ENCODE data around the gene RPUSD3. TPM values are rescaled to one million over a fixed set of nuclear protein-coding genes. Genes with fewer than 3 reads are reported as not detected.

RPUSD3 gene
- total and polyA plus RNA-seq, 7 donors = 39.7 to 64.2 (median 49.4) TPM

DNA sequence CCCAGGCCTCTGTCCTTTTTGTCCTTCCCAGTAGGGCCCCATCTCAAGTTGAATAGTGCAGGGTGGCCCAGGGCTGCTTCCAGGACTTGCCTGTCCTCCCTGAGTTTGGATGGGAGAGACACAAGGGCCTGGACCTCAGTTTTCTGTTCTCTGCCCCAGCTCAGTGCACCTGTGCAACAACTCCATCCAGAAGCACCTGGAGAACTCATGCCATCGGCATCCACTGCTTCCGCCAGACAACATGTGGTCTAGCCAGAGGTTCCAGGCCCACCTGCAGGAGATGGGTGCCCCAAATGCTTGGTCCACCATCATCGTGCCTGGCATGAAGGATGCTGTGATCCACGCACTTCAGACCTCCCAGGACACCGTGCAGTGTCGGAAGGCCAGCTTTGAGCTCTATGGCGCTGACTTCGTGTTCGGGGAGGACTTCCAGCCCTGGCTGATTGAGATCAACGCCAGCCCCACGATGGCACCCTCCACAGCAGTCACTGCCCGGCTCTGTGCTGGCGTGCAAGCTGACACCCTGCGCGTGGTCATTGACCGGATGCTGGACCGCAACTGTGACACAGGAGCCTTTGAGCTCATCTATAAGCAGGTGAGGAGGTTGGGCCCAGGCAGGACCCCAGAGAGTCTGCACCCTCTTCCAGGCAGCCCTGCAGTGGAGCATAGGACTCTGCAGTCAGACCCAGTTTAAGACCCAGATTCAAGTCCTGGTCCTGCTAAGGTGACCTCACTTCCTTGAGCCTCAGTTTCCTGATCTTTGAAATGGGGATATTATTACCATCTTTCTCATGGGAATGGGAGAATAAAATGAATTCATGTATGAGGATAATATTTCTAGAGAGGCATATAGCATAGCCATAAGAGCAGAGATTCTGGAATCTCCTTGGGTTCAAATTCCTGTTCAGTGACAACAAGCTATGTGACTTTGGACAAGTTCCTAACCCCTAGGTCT, 14.7 kb downstream of the RPUSD3 start:
- H3K27me3 ChIP-seq (ENCODE audit: insufficient read depth in 3 of 3, low read length in 2 of 3) = no peaks in the 10 kb centered on the region
- intact Hi-C loops (cut with DNase I) = no loop called here
- TF ChIP-seq, protein P1, sequence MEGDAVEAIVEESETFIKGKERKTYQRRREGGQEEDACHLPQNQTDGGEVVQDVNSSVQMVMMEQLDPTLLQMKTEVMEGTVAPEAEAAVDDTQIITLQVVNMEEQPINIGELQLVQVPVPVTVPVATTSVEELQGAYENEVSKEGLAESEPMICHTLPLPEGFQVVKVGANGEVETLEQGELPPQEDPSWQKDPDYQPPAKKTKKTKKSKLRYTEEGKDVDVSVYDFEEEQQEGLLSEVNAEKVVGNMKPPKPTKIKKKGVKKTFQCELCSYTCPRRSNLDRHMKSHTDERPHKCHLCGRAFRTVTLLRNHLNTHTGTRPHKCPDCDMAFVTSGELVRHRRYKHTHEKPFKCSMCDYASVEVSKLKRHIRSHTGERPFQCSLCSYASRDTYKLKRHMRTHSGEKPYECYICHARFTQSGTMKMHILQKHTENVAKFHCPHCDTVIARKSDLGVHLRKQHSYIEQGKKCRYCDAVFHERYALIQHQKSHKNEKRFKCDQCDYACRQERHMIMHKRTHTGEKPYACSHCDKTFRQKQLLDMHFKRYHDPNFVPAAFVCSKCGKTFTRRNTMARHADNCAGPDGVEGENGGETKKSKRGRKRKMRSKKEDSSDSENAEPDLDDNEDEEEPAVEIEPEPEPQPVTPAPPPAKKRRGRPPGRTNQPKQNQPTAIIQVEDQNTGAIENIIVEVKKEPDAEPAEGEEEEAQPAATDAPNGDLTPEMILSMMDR (IDR thresholded peaks at IDR 0.05) = no peak
- WGBS, 3 donors = 91 to 93% (median 92%) methylated on average over 17 of the region's 17 CpGs
- no peak overlapping the region for H3K4me3 ChIP-seq
- no peaks in the 10 kb centered on the region for H3K9me3 ChIP-seq
- ATAC-seq (no peak), DNase-seq (no peak)
- H3K4me1 ChIP-seq = no peaks in the 10 kb centered on the region
- peaks cover 0 to 38% of the 10 kb centered on the region in 2 donors for H3K36me3 ChIP-seq (ENCODE audit: insufficient read depth in 1 of 2, low read depth in 1 of 2)
- no peak overlapping the region for H3K27ac ChIP-seq

GRCh38 chr3:9826815-9827573, 16.8 kb downstream of the RPUSD3 start:
- DNase-seq (no peak), ATAC-seq (peak in 2 of 4 donors; percentile 30 to 39)
- 72 to 79% (median 74%) methylated on average over 20 of the region's 20 CpGs for WGBS, 3 donors
- Histone ChIP-seq H3K4me1 (no peaks in the 10 kb centered on the region), H3K9me3 (no peaks in the 10 kb centered on the region), H3K4me3 (no peak overlapping the region), H3K36me3 (ENCODE audit: insufficient read depth in 1 of 2, low read depth in 1 of 2) (peaks cover 0 to 19% of the 10 kb centered on the region in 2 donors), H3K27me3 (ENCODE audit: insufficient read depth in 3 of 3, low read length in 2 of 3) (no peaks in the 10 kb centered on the region), H3K27ac (no peak overlapping the region)
- TF ChIP-seq, protein P1 (IDR thresholded peaks at IDR 0.05) = no peak
- intact Hi-C loops (cut with DNase I) = no loop called here

GRCh38 chr3:9825451-9826040, 18.3 kb downstream of the RPUSD3 start:
- no peaks in the 10 kb centered on the region for H3K9me3 ChIP-seq
- no peak overlapping the region for H3K27ac ChIP-seq
- H3K36me3 ChIP-seq (ENCODE audit: insufficient read depth in 1 of 2, low read depth in 1 of 2) = peaks cover 0 to 17% of the 10 kb centered on the region in 2 donors
- DNase-seq = no peak
- intact Hi-C loops (cut with DNase I) = no loop called here
- no peak for ATAC-seq
- TF ChIP-seq, protein P1 (IDR thresholded peaks at IDR 0.05) = no peak
- no peak overlapping the region for H3K4me3 ChIP-seq
- 67 to 71% (median 67%) methylated on average over 14 of the region's 14 CpGs for WGBS, 3 donors
- H3K4me1 ChIP-seq = no peaks in the 10 kb centered on the region
- H3K27me3 ChIP-seq (ENCODE audit: insufficient read depth in 3 of 3, low read length in 2 of 3) = no peaks in the 10 kb centered on the region

DNA sequence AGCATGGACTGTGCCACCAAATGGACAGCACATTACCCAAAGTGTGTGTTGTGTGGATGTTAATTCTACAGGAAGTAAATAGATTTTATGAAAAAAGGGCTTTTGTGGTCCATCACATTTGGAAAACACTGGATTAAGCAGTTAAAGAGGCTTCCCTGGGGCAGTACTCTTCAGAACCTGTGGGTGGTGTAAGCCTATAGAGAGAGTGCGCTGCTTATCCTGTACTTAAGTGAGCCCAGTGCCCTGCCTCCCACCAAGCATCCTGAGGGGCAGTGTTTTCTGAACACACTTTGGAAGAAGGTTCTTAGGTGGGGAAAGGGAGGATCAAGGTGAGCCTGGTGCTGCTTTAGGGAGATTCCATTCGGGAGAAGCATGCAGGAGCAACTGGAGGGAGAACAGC, 22.9 kb downstream of the RPUSD3 start:
- Histone ChIP-seq H3K4me3 (no peak overlapping the region), H3K4me1 (peaks cover 6% of the 10 kb centered on the region), H3K27ac (no peak overlapping the region), H3K27me3 (ENCODE audit: insufficient read depth in 3 of 3, low read length in 2 of 3) (no peaks in the 10 kb centered on the region), H3K36me3 (ENCODE audit: insufficient read depth in 1 of 2, low read depth in 1 of 2) (peaks cover 0 to 11% of the 10 kb centered on the region in 2 donors), H3K9me3 (no peaks in the 10 kb centered on the region)
- no peak for DNase-seq
- ATAC-seq = no peak
- TF ChIP-seq, protein P1 (IDR thresholded peaks at IDR 0.05) = no peak
- intact Hi-C loops (cut with DNase I) = no loop called here
- WGBS, 3 donors = 76 to 81% (median 81%) methylated on average over 2 of the region's 2 CpGs
